Measurements from ENCODE around the gene SYCE3.

Gene SYCE3

GRCh38 chr22:50574383-50574755 is 11.7 kb upstream of the SYCE3 start:
- DNase-seq, result no peak

GRCh38 chr22:50573491-50574382 is 11.0 kb upstream of the SYCE3 start:
- no peak for DNase-seq

GRCh38 chr22:50572965-50573364 is 10.2 kb upstream of the SYCE3 start:
- DNase-seq, result no peak

GRCh38 chr22:50571264-50572175 is 8.8 kb upstream of the SYCE3 start:
- no peak for DNase-seq

- DNase-seq, result no peak
Observed at GRCh38 chr22:50570861-50571260, 8.1 kb upstream of the SYCE3 start.

GRCh38 chr22:50569896-50570535 is 7.3 kb upstream of the SYCE3 start:
- no peak for DNase-seq

- DNase-seq, result no peak
Observed at GRCh38 chr22:50569041-50569459, 6.3 kb upstream of the SYCE3 start.

- no peak for DNase-seq
Observed at GRCh38 chr22:50568626-50569025, 5.9 kb upstream of the SYCE3 start.

- no peak for DNase-seq
Observed at GRCh38 chr22:50567721-50568252, 5.1 kb upstream of the SYCE3 start.

- DNase-seq, result no peak
Observed at GRCh38 chr22:50564289-50564688, 1.6 kb upstream of the SYCE3 start.

GRCh38 chr22:50563413-50564160 is 868 bp upstream of the SYCE3 start:
- DNase-seq, result no peak

GRCh38 chr22:50561401-50562358 is 1.0 kb downstream of the SYCE3 start:
- no peak for DNase-seq

- DNase-seq, result no peak
Observed at GRCh38 chr22:50560034-50560433, 2.7 kb downstream of the SYCE3 start.

GRCh38 chr22:50556703-50557102 is 6.0 kb downstream of the SYCE3 start:
- no peak for DNase-seq

GRCh38 chr22:50553310-50553709 is 9.4 kb downstream of the SYCE3 start:
- no peak for DNase-seq

- no peak for DNase-seq
Observed at GRCh38 chr22:50551160-50551752, 11.5 kb downstream of the SYCE3 start.

- no peak for DNase-seq
Observed at GRCh38 chr22:50550395-50550794, 12.3 kb downstream of the SYCE3 start.

- DNase-seq, result no peak
Observed at GRCh38 chr22:50548921-50549790, 13.6 kb downstream of the SYCE3 start.
